HG03280 (cell line): ENCODE measurements around the gene TUBGCP2.
"Not testable (repeated sequence)": the region's sequence is repeated elsewhere in the genome, so short reads cannot be mapped to it uniquely, and the experiment has no call there.

Experiments
- ATAC-seq: cut with Tn5 transposase; IDR thresholded peaks from one replicate; pipeline ENCODE4 v1.9.1; 2021; ENCODE audit warnings: mild to moderate bottlenecking, moderate library complexity; ENCODE audit not compliant: unreplicated experiment

Gene TUBGCP2

DNA sequence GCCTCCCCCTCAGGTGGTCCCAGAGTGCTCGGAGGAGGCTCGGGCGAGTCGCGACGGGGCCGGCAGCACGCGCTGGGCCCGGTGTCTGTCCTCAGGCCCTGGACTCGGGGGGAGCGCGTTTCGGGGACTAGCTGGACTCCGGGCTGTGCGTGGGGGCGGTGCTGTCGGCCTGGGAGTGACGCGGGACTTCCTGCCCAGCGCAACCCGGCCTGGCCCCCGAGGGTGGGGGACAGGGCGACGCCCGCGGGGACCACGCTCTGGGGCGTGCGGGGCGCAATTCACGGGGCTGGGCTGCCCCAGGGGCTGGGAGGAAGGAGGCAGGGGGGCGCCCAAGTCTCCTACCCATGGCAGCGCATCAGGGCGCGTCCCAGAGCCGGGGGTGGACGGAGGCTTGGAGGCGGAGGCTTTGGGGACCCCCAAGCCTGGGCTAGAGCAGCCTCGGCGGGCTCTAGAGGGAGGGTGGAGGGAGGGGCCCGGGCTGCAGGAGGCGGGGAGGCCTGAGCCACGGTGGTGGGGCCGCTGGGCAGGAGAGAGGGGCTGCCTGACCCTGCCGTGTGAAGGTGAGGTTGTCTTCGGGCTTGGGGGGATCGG, 73.3 kb downstream of the TUBGCP2 start:
- no peak for ATAC-seq

DNA sequence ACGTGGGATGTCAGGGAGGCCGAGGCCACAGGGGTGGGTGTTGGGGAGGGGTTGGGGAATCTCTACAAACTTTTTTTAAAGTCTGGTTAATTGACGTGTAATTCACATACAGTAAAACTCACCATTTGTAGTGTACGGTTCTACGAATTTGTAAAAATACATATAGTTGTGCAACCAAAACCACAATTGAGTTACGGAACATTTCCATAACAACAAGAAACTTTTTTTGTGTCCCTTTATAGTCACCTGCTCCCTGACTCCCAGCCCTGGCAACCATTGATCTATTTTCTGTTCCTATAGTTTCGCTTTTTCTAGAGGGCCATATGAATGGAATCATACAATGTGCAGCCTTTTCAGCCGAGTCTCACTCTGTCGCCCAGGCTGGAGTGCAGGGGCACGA, 73.9 kb downstream of the TUBGCP2 start:
- ATAC-seq: not testable (repeated sequence)

DNA sequence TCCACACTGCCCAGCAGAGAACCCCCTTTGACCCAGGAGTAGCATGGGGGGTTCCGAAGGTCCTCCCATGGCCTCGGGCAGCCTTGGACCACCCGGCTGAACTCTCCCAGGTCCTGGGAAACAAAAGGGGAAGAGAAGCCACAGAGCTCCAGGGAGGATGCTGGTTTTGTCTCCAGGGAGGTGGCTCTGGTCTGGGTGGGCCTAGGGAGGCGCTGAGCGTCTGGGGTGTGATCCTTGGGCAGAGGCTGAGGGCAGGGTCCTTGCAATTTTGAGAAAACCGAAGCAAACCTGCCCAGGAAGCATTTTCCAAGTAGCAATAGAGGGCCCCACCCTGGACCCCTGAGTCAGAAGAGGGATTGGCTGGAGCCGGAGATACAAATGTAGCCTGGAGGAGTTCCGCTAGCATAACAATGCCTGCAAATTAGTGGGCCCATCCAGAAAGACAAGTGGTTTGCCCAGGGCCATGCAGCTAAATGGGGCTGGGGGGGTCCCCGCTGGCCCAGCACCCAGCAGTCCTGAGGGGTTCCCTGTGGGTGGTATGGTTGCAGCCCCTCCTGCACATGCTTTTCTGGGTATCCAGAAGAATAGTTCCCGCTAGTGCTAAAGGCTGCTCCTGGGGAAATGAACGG, 76.6 kb downstream of the TUBGCP2 start:
- ATAC-seq: no peak

DNA sequence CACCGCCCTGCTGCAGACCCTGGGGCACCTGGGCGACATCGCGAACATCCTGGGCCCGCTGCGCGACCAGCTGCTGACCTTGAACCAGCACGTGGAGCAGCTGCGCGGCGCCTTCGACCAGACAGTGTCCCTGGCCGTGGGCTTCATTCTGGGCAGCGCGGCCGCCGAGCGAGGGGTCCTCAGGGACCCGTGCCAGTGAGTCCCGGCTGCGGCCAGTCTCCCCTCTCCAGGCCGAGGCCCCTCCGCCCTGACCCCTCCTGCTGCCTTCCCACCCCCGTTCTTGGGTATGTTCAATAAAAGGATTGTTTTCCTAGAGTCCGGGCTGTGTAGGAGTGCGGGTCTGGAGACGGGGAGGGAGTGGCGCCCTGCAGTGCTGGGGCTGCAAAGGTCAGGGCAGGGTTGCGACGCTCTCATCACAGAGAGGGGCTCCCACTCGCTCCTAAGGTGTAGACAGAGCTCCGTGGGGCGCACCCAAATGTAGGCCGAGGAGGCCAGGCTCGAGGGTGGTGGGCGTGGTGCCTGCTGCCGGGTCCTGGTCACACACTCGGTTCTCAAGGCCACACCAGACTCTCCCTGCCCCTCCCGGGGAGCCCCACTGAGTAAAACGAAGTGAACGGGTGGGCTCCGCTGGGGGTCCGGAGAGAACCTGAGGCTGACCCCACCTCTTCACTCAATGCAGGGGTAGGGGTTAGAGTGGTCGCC, 77.3 kb downstream of the TUBGCP2 start:
- no peak for ATAC-seq

DNA sequence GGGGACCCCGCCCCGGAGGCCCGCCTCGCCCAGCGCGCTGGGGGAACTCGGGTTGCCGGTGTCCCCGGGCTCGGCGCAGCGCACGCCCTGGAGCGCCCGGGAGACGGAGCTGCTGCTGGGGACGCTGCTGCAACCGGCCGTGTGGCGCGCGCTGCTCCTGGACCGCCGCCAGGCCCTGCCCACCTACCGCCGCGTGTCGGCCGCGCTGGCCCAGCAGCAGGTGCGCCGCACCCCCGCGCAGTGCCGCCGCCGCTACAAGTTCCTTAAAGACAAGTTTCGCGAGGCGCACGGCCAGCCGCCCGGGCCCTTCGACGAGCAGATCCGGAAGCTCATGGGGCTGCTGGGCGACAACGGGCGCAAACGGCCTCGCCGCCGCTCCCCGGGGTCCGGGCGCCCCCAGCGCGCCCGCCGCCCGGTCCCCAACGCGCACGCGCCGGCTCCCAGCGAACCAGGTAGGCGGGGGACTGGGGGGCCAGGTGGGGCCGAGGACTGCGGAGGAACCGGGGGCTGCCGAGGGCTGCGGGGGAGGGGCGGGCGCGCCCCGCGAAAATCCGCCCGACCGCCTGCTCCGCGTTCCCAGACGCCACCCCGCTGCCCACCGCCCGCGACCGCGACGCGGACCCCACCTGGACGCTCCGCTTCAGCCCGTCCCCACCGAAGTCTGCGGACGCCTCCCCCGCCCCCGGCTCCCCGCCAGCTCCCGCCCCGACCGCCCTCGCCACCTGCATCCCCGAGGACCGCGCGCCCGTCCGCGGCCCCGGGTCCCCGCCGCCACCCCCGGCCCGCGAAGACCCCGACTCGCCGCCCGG, 78.1 kb downstream of the TUBGCP2 start:
- ATAC-seq: no peak

DNA sequence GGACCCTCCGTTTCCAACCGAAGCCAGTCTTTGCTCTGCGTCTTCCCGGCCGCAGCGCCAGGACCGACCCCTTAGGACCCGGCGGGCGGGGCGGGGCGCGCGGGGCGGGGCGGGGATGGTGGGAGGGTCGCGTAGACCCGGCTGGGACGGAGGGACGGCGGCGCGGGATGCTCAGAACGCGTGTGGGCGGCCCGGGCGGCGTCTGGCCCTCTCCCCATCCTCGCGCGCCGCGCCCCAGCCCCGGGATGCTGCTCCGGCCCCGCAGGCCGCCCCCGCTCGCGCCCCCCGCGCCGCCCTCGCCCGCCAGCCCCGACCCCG, 78.7 kb downstream of the TUBGCP2 start, which contains the start of gene UTF1:
TSS of gene UTF1 (plus strand) at position 174 of the 318 bp plus-strand sequence. CDS start at position 246, 72 bp downstream.
- ATAC-seq: no peak

DNA sequence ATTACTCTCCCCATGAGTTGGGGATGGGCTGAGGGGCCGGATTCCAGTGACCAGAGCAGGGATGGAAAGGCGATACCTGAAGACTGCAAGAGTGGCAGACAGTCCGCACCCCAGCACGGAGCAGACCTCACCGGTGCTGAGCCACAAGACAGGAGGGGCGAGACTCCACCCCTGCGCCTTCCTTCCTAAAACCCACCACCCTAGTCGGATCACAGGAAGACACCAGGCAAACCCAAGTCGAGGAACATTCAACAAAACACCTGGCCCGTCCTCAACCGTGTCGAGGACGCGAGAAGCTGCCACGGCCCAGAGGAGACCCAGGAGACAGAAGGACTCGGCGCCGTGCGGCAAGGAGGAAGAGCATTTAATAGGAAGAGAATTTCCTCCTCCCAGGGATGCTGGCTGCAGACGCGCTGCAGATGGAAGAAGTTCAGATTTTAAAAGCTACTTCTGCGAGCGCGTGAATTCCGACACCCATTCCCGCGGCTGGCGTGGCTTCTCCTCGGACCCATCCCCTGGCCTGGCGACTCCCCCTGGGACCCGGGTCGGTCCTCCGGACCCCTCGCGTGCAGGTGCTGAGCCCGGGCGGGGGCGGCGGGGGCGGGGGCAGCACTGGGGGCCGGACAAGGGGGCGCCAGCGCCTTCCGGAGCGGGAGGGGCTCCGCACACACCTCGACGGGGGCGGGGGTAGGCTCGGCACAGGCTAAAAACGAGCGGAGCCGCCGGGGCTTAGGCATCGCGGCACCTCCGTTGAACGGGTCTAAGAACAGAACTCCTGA, 79.2 kb downstream of the TUBGCP2 start:
- no peak for ATAC-seq
